CD14-positive monocyte (primary cell): Measurements from ENCODE around the gene SPPL3. TPM values are rescaled to one million over a fixed set of nuclear protein-coding genes. Genes with fewer than 3 reads are reported as not detected.
A peak's percentile ranks its signal among the peaks of the same experiment; 100 is the strongest.

Experiments
- DNase-seq, 3 donors: peaks; one replicate each; pipeline ENCODE4 v3.0.0-alpha.2; 2011 to 2022
- H2AFZ ChIP-seq: 2 replicates; pipeline ENCODE4 v1.6.0; 2012; ENCODE audit warnings: mild to moderate bottlenecking, low read depth, low read length, inconsistent platforms; ENCODE audit not compliant: insufficient read depth, poor library complexity, severe bottlenecking
- H3K27ac ChIP-seq, 2 donors: 1 replicate in 1 of 2; 2 replicates in 1 of 2; pipeline ENCODE4 v1.5.1; 2012 to 2013; ENCODE audit warnings: low read length in 2 of 2, control low read depth in 1 of 2, inconsistent platforms in 1 of 2, low read depth in 1 of 2, mild to moderate bottlenecking in 1 of 2
- H3K27me3 ChIP-seq, 2 donors: one replicate each; pipeline versions ENCODE4 v1.6.0 to v1.6.1; 2011 to 2013; ENCODE audit warnings: low read length in 2 of 2; ENCODE audit not compliant: control insufficient read depth in 2 of 2, insufficient read depth in 2 of 2
- H3K36me3 ChIP-seq, 2 donors: replicated peaks in 1 of 2; 1 replicate in 1 of 2; 2 replicates in 1 of 2; pipeline versions ENCODE4 v1.5.1 to v1.6.1; 2012 to 2013; ENCODE audit warnings: low read length in 2 of 2, control low read depth in 1 of 2, inconsistent platforms in 1 of 2, mild to moderate bottlenecking in 1 of 2; ENCODE audit not compliant: insufficient read depth in 2 of 2, control insufficient read depth in 1 of 2
- H3K4me1 ChIP-seq, 2 donors: 1 replicate in 1 of 2; 2 replicates in 1 of 2; pipeline versions ENCODE4 v1.5.1 to v1.6.1; 2012 to 2013; ENCODE audit warnings: low read length in 2 of 2, control low read depth in 1 of 2, inconsistent platforms in 1 of 2, mild to moderate bottlenecking in 1 of 2, moderate library complexity in 1 of 2; ENCODE audit not compliant: insufficient read depth in 2 of 2, control insufficient read depth in 1 of 2
- H3K4me2 ChIP-seq: replicated peaks from 2 replicates; pipeline ENCODE3; 2012; ENCODE audit warnings: low read length, moderate library complexity, mild to moderate bottlenecking; ENCODE audit not compliant: poor library complexity, severe bottlenecking; ENCODE audit errors: extremely low read depth
- H3K4me3 ChIP-seq, 3 experiments: fragments of 200-600 bp in 1 of 3; sonication (generic) in 1 of 3; replicated peaks in 1 of 3; 1 replicate in 2 of 3; 2 replicates in 1 of 3; pipeline ENCODE4 v1.5.1; 2011 to 2013; ENCODE audit warnings: low read length in 3 of 3, mild to moderate bottlenecking in 3 of 3, control low read depth in 2 of 3, low read depth in 2 of 3, inconsistent platforms in 1 of 3, moderate library complexity in 1 of 3
- H3K79me2 ChIP-seq: 2 replicates; pipeline ENCODE4 v1.6.0; 2012; ENCODE audit warnings: mild to moderate bottlenecking, control low read depth, inconsistent platforms, low read length, moderate library complexity; ENCODE audit not compliant: insufficient read depth
- H3K9ac ChIP-seq: 2 replicates; pipeline ENCODE4 v1.6.0; 2017; ENCODE audit warnings: low read length, mild to moderate bottlenecking; ENCODE audit not compliant: insufficient read depth, poor library complexity, severe bottlenecking
- H3K9me3 ChIP-seq, 2 donors: replicated peaks in 1 of 2; 1 replicate in 1 of 2; 2 replicates in 1 of 2; pipeline versions ENCODE4 v1.5.1 to v1.6.1; 2012 to 2013; ENCODE audit warnings: low read length in 2 of 2, control low read depth in 1 of 2; ENCODE audit not compliant: control insufficient read depth in 1 of 2, insufficient read depth in 1 of 2
- H4K20me1 ChIP-seq: 2 replicates; pipeline ENCODE4 v1.6.0; 2012; ENCODE audit warnings: mild to moderate bottlenecking, low read length, control low read depth, moderate library complexity; ENCODE audit not compliant: insufficient read depth
- H3K27ac Mint-ChIP-seq, 7 donors: one replicate each; pipeline ENCODE4 v1.8.0; 2020; ENCODE audit warnings: mild to moderate bottlenecking in 7 of 7, mixed read lengths in 7 of 7, moderate library complexity in 6 of 7, inconsistent platforms in 2 of 7
- H3K27me3 Mint-ChIP-seq, 3 donors: one replicate each; pipeline ENCODE4 v1.8.0; 2021 to 2022; ENCODE audit warnings: low read depth in 3 of 3, mild to moderate bottlenecking in 3 of 3, mixed read lengths in 3 of 3, moderate library complexity in 3 of 3, inconsistent platforms in 1 of 3
- H3K36me3 Mint-ChIP-seq, 2 donors: one replicate each; pipeline ENCODE4 v1.8.0; 2020; ENCODE audit warnings: mixed read lengths in 2 of 2, inconsistent platforms in 1 of 2, mild to moderate bottlenecking in 1 of 2
- H3K4me1 Mint-ChIP-seq: one replicate; pipeline ENCODE4 v1.8.0; 2020; ENCODE audit warnings: mild to moderate bottlenecking, mixed read lengths
- H3K4me3 Mint-ChIP-seq, 2 donors: one replicate each; pipeline ENCODE4 v1.8.0; 2020; ENCODE audit warnings: mild to moderate bottlenecking in 2 of 2, mixed read lengths in 2 of 2, moderate library complexity in 1 of 2
- H3K9me3 Mint-ChIP-seq, 7 donors: one replicate each; pipeline ENCODE4 v1.8.0; 2020 to 2022; ENCODE audit warnings: mixed read lengths in 7 of 7, mild to moderate bottlenecking in 6 of 7, moderate library complexity in 6 of 7, inconsistent platforms in 2 of 7
- CTCF ChIP-seq: fragments of 200-600 bp; IDR thresholded peaks from one replicate; pipeline ENCODE4 v1.8.0; 2022; ENCODE audit warnings: antibody characterized with exemption, mild to moderate bottlenecking
- WGBS: methylation state at CpG from one replicate; pipeline ENCODE4 v1.1.5; 2013; ENCODE audit warnings: missing lambda C conversion rate; ENCODE audit not compliant: insufficient coverage; 5-methylcytosine and 5-hydroxymethylcytosine counted together
- intact Hi-C, 2 donors: fragments of 100-400 bp; cut with micrococcal nuclease; formaldehyde crosslinking; loops; one replicate each; pipeline versions ENCODE4 v1.15.0 to v1.15.1; 2023
- polyA plus RNA-seq, 3 donors: library from polyadenylated mRNA; depleted of rRNA in 1 of 3; unstranded in 2 of 3; stranded (reverse) in 1 of 3; fragments of 300-500 nt in 2 of 3; fragments of >200 nt in 1 of 3; fragmentation: Illumina TruSeq in 2 of 3; gene quantifications; 1 replicate in 2 of 3; 2 replicates in 1 of 3; pipeline ENCODE4 v1.2.3, GENCODE V29; 2012 to 2021

Gene SPPL3
- polyA plus RNA-seq, 3 donors: 14.5 to 18.6 (median 18.5) TPM

- Mint-ChIP-seq H3K36me3 (peaks cover 28 to 43% of the 10 kb centered on the region in 2 donors), H3K4me1 (peaks cover 16% of the 10 kb centered on the region), H3K4me3 (no peak overlapping the region), H3K9me3 (peaks cover 4 to 15% (median 10%) of the 10 kb centered on the region in 7 donors), H3K27me3 (no peaks in the 10 kb centered on the region), H3K27ac (peak overlapping the region; percentile 16 to 85 (median 66))
- 100% methylated on average over 1 of the region's 2 CpGs for WGBS
- H2AFZ ChIP-seq: no peak overlapping the region
- H3K9ac ChIP-seq: no peak overlapping the region
- peaks cover 5 to 6% of the 10 kb centered on the region in 2 donors for H3K9me3 ChIP-seq
- intact Hi-C loops: no loop called here
- no peak overlapping the region for H3K4me3 ChIP-seq
- no peak for DNase-seq
- H3K4me2 ChIP-seq: no peak overlapping the region
- peaks cover 7 to 10% of the 10 kb centered on the region in 2 donors for H3K4me1 ChIP-seq
- H3K27me3 ChIP-seq: no peaks in the 10 kb centered on the region
- TF ChIP-seq CTCF: no peak
- H3K79me2 ChIP-seq: peaks cover 32% of the 10 kb centered on the region
- H3K36me3 ChIP-seq: peaks cover 4 to 42% of the 10 kb centered on the region in 2 donors
- peaks cover 57% of the 10 kb centered on the region for H4K20me1 ChIP-seq
- H3K27ac ChIP-seq: peak overlapping the region in 1 of 2 donors; percentile 61
These were observed 112.4 kb downstream of the SPPL3 start for GRCh38 chr12:120791669-120792176.

GRCh38 chr12:120790114-120790513, 114.0 kb downstream of the SPPL3 start:
- H4K20me1 ChIP-seq: peaks cover 70% of the 10 kb centered on the region
- H3K4me3 Mint-ChIP-seq: no peak overlapping the region
- no peak overlapping the region for H2AFZ ChIP-seq
- H3K9ac ChIP-seq: no peak overlapping the region
- peaks cover 16% of the 10 kb centered on the region for H3K4me1 Mint-ChIP-seq
- peaks cover 24 to 30% of the 10 kb centered on the region in 2 donors for H3K36me3 Mint-ChIP-seq
- H3K9me3 ChIP-seq: no peaks in the 10 kb centered on the region
- peaks cover 7 to 10% of the 10 kb centered on the region in 2 donors for H3K4me1 ChIP-seq
- H3K4me2 ChIP-seq: no peak overlapping the region
- 100% methylated on average over 2 of the region's 5 CpGs for WGBS
- H3K9me3 Mint-ChIP-seq: peaks cover 0 to 4% (median 0%) of the 10 kb centered on the region in 7 donors
- no peaks in the 10 kb centered on the region for H3K27me3 ChIP-seq
- DNase-seq: no peak
- no peaks in the 10 kb centered on the region for H3K27me3 Mint-ChIP-seq
- intact Hi-C loops: no loop called here
- peaks cover 21% of the 10 kb centered on the region for H3K79me2 ChIP-seq
- no peak overlapping the region for H3K4me3 ChIP-seq
- no peak overlapping the region for H3K27ac ChIP-seq
- no peak for TF ChIP-seq CTCF
- no peak overlapping the region for H3K27ac Mint-ChIP-seq
- peaks cover 4 to 28% of the 10 kb centered on the region in 2 donors for H3K36me3 ChIP-seq
